GM21576 (cell line): ENCODE results near the gene ITGB5.

Experiments used
- ATAC-seq: cut with Tn5 transposase; IDR thresholded peaks from one replicate; pipeline ENCODE4 v1.9.1; 2021; ENCODE audit warnings: mild to moderate bottlenecking, moderate library complexity; ENCODE audit not compliant: unreplicated experiment

ITGB5 gene

GRCh38 chr3:124896824-124897526 lies 9.8 kb upstream of the ITGB5 start:
- no peak for ATAC-seq

- ATAC-seq, result no peak
Observed at GRCh38 chr3:124895756-124896155, 8.6 kb upstream of the ITGB5 start.

- ATAC-seq, result no peak
Observed at GRCh38 chr3:124893526-124893925, 6.4 kb upstream of the ITGB5 start.

GRCh38 chr3:124890573-124891190 lies 3.5 kb upstream of the ITGB5 start:
- no peak for ATAC-seq

- no peak for ATAC-seq
Observed at GRCh38 chr3:124888482-124889441, 1.6 kb upstream of the ITGB5 start.

GRCh38 chr3:124887932-124888298 lies 750 bp upstream of the ITGB5 start:
- ATAC-seq, result no peak

- ATAC-seq, result peak; percentile 39
Observed at GRCh38 chr3:124886168-124887056, 753 bp downstream of the ITGB5 start.

GRCh38 chr3:124885466-124886167 lies 1.5 kb downstream of the ITGB5 start:
- ATAC-seq, result no peak

- ATAC-seq, result no peak
Observed at GRCh38 chr3:124884474-124885101, 2.6 kb downstream of the ITGB5 start.

GRCh38 chr3:124883766-124884473 lies 3.2 kb downstream of the ITGB5 start:
- no peak for ATAC-seq

- no peak for ATAC-seq
Observed at GRCh38 chr3:124882816-124883747, 4.1 kb downstream of the ITGB5 start.

- ATAC-seq, result no peak
Observed at GRCh38 chr3:124881976-124882697, 5.0 kb downstream of the ITGB5 start.

GRCh38 chr3:124879337-124879680 lies 7.9 kb downstream of the ITGB5 start:
- ATAC-seq, result no peak

- ATAC-seq, result no peak
Observed at GRCh38 chr3:124878561-124879336, 8.4 kb downstream of the ITGB5 start.

- ATAC-seq, result no peak
Observed at GRCh38 chr3:124877674-124878073, 9.5 kb downstream of the ITGB5 start.

GRCh38 chr3:124876401-124876878 lies 10.7 kb downstream of the ITGB5 start:
- no peak for ATAC-seq
